HCT116 (cell line): ENCODE results near the gene RBPJ. TPM values are rescaled to one million over a fixed set of nuclear protein-coding genes. Genes with fewer than 3 reads are reported as not detected.

ENCODE experiments used
- ATAC-seq: fragments of 200-7000 bp; cut with Tn5 transposase; 2 replicates; pipeline ENCODE4 v1.9.1; 2020; ENCODE audit warnings: mild to moderate bottlenecking, moderate library complexity
- BruUV-seq: library from RNA; stranded (reverse); fragments of 400-500 nt; replicated peaks from 2 replicates; lab custom pipeline; 2021; lab: Mats Ljungman, UMichigan
- CTCF ChIA-PET: fragments of 300-600 bp; sonication (Branson Sonifier 250); formaldehyde crosslinking; loops from one replicate; lab custom pipeline; 2021; ENCODE audit warnings: antibody characterized with exemption; lab: Charles Lee
- POLR2A ChIA-PET: fragments of 300-600, 350-600 bp; sonication (Branson Sonifier 250); formaldehyde crosslinking; loops from one replicate; lab custom pipeline; 2021; ENCODE audit warnings: antibody characterized with exemption; lab: Charles Lee
- RAD21 ChIA-PET, 2 experiments: fragments of 300-600 bp; sonication (Branson Sonifier 250); formaldehyde crosslinking; loops; one replicate each; lab custom pipeline; 2023; ENCODE audit warnings: low total read pairs in 2 of 2; ENCODE audit not compliant: uncharacterized antibody in 2 of 2, unreplicated experiment in 2 of 2, low non-redundant PET in 1 of 2; lab: Charles Lee
- DNase-seq: peaks from one replicate; pipeline ENCODE4 v3.0.0-alpha.2; 2010; ENCODE audit warnings: low read depth, low spot score
- H2AFZ ChIP-seq: fragments of 200-600 bp; shearing (Covaris generic), sonication (generic); 2 replicates; pipeline ENCODE4 v1.6.1; 2017; ENCODE audit warnings: low read depth, mixed run types, mixed read lengths, antibody characterized with exemption, low read length; ENCODE audit not compliant: poor library complexity, severe bottlenecking
- H3K27ac ChIP-seq: 2 replicates; pipeline ENCODE4 v1.5.1; 2012; ENCODE audit warnings: low read depth, low read length
- H3K27me3 ChIP-seq: fragments of 200-600 bp; sonication (generic); 2 replicates; pipeline ENCODE4 v1.6.1; 2016; ENCODE audit warnings: mixed run types, low read length, mixed read lengths; ENCODE audit not compliant: insufficient read depth
- H3K36me3 ChIP-seq, 2 experiments: fragments of 200-500 bp in 1 of 2; fragments of 200-600 bp in 1 of 2; sonication (Bioruptor generic) in 1 of 2; sonication (generic) in 1 of 2; 2 replicates each; pipeline versions ENCODE4 v1.5.1 to v1.6.1; 2014 to 2016; ENCODE audit warnings: low read length in 2 of 2, inconsistent platforms in 1 of 2, mixed read lengths in 1 of 2, mixed run types in 1 of 2; ENCODE audit not compliant: insufficient read depth in 2 of 2, control insufficient read depth in 1 of 2
- H3K4me1 ChIP-seq, 2 experiments: fragments of 200-600 bp in 1 of 2; sonication (generic) in 1 of 2; 2 replicates each; pipeline versions ENCODE4 v1.5.1 to v1.6.1; 2012 to 2017; ENCODE audit warnings: low read length in 2 of 2, inconsistent platforms in 1 of 2, mild to moderate bottlenecking in 1 of 2, mixed read lengths in 1 of 2, mixed run types in 1 of 2, moderate library complexity in 1 of 2; ENCODE audit not compliant: insufficient read depth in 2 of 2, control insufficient read depth in 1 of 2
- H3K4me2 ChIP-seq: fragments of 200-600 bp; sonication (generic); 2 replicates; pipeline ENCODE4 v1.6.1; 2017; ENCODE audit warnings: mixed run types, low read length, mixed read lengths
- H3K4me3 ChIP-seq, 2 experiments: fragments of 200-600 bp in 1 of 2; sonication (generic) in 1 of 2; replicated peaks in 1 of 2; 2 replicates each; pipeline ENCODE4 v1.5.1; 2011 to 2016; ENCODE audit warnings: low read length in 2 of 2, control low read depth in 1 of 2, low read depth in 1 of 2, mild to moderate bottlenecking in 1 of 2, mixed read lengths in 1 of 2, mixed run types in 1 of 2
- H3K79me2 ChIP-seq: fragments of 200-600 bp; sonication (generic); 2 replicates; pipeline ENCODE4 v1.6.1; 2017; ENCODE audit warnings: mild to moderate bottlenecking, mixed run types, low read length, moderate library complexity, mixed read lengths; ENCODE audit not compliant: insufficient read depth
- H3K9ac ChIP-seq: fragments of 200-600 bp; sonication (generic); 2 replicates; pipeline ENCODE4 v1.6.1; 2016; ENCODE audit warnings: low read length, mixed read lengths
- H3K9me2 ChIP-seq: fragments of 200-600 bp; sonication (generic), shearing (Covaris generic); 2 replicates; pipeline ENCODE4 v1.6.1; 2017; ENCODE audit warnings: mixed run types, mild to moderate bottlenecking, moderate library complexity; ENCODE audit not compliant: insufficient read depth
- H3K9me3 ChIP-seq, 2 experiments: fragments of 200-500 bp in 1 of 2; fragments of 200-600 bp in 1 of 2; sonication (Bioruptor generic) in 1 of 2; sonication (generic) in 1 of 2; 2 replicates each; pipeline ENCODE4 v1.6.1; 2014 to 2017; ENCODE audit warnings: low read length in 2 of 2, mixed read lengths in 2 of 2, inconsistent platforms in 1 of 2, low read depth in 1 of 2, mild to moderate bottlenecking in 1 of 2, mixed run types in 1 of 2, moderate library complexity in 1 of 2; ENCODE audit not compliant: control insufficient read depth in 1 of 2, insufficient read depth in 1 of 2
- H4K20me1 ChIP-seq: fragments of 200-600 bp; sonication (generic), shearing (Covaris generic); 2 replicates; pipeline ENCODE4 v1.6.1; 2017; ENCODE audit warnings: mixed run types, mild to moderate bottlenecking, moderate library complexity; ENCODE audit not compliant: insufficient read depth
- CBX3 ChIP-seq: IDR thresholded peaks from 2 replicates; pipeline ENCODE4 v1.6.1; 2012; ENCODE audit warnings: low read depth
- CEBPB ChIP-seq: IDR thresholded peaks from 2 replicates; pipeline ENCODE4 v1.6.1; 2012; ENCODE audit warnings: low read depth
- EZH2 ChIP-seq: fragments of 200-600 bp; sonication (generic); IDR thresholded peaks from 2 replicates; pipeline ENCODE4 v1.6.1; 2017; ENCODE audit warnings: antibody characterized with exemption, mixed run types
- JUND ChIP-seq: IDR thresholded peaks from 2 replicates; pipeline ENCODE4 v1.6.1; 2012
- POLR2A ChIP-seq: IDR thresholded peaks from 2 replicates; pipeline ENCODE4 v1.7.0; 2011; ENCODE audit warnings: borderline replicate concordance; ENCODE audit not compliant: insufficient read depth, insufficient read length; ENCODE audit errors: extremely low read depth
- POLR2AphosphoS5 ChIP-seq: IDR thresholded peaks from 2 replicates; pipeline ENCODE4 v1.6.1; 2011; ENCODE audit warnings: mild to moderate bottlenecking, low read depth, low read length, moderate library complexity
- RAD21 ChIP-seq: IDR thresholded peaks from 2 replicates; pipeline ENCODE4 v1.6.1; 2012; ENCODE audit warnings: low read depth, mild to moderate bottlenecking
- SIN3A ChIP-seq: IDR thresholded peaks from 2 replicates; pipeline ENCODE4 v1.6.1; 2012; ENCODE audit warnings: low read depth
- SRF ChIP-seq: IDR thresholded peaks from 2 replicates; pipeline ENCODE4 v1.6.1; 2012; ENCODE audit warnings: low read depth
- TCF7L2 ChIP-seq: IDR thresholded peaks from 2 replicates; pipeline ENCODE4 v1.7.0; 2011; ENCODE audit warnings: borderline replicate concordance, inconsistent platforms; ENCODE audit not compliant: insufficient read depth, insufficient read length; ENCODE audit errors: extremely low read depth
- ZFX ChIP-seq: fragments of 450-650 bp; IDR thresholded peaks from 2 replicates; pipeline ENCODE4 v1.6.1; 2017
- intact Hi-C: fragments of 100-400 bp; cut with micrococcal nuclease; formaldehyde crosslinking; loops from 2 replicates; pipeline ENCODE4 v1.10.0; 2022
- total RNA-seq: library from RNA; stranded (reverse); gene quantifications from one replicate; pipeline ENCODE4 v1.2.1, GENCODE V29; 2021; ENCODE audit not compliant: unreplicated experiment
- TF ChIP-seq, protein P1 (sequence below): IDR thresholded peaks from 2 replicates; pipeline ENCODE4 v1.6.1; 2011; ENCODE audit warnings: mild to moderate bottlenecking, low read length, moderate library complexity; ENCODE audit not compliant: insufficient replicate concordance; ENCODE audit errors: extremely low read depth

RBPJ gene
- total RNA-seq, 1 experiment from 2014 or later: 72.7 TPM

DNA sequence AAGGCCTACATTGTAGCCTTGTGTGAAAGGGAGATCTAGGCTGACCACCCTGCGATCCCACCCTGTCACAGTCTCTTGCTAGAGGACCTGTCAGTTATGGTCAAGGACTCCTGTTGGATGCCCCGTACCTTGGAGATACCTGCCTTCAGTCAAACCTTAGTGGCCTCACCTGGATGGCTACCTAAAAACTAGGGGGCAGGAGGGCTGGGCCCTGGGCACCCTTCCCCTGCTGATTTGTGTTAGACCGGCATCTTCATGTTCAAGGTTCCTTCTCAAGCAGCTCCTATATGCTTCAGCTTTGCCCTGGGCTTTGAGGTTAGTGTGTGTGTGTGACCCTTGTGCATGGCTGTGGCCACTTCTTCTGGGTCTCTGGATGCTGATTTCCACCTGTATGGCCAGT is 134.1 kb downstream of the RBPJ start:
- H3K4me2 ChIP-seq: no peak overlapping the region
- intact Hi-C loops: loop anchor here (5.0 to 10.0 kb wide), 2 partner anchors 127 to 560 kb away; partner anchors contain the start of gene TBC1D19
- H3K27ac ChIP-seq: no peak overlapping the region
- DNase-seq (no peak), ATAC-seq (no peak)
- no peak for TF ChIP-seq ZFX
- no peak for TF ChIP-seq SRF
- TF ChIP-seq, protein P1, sequence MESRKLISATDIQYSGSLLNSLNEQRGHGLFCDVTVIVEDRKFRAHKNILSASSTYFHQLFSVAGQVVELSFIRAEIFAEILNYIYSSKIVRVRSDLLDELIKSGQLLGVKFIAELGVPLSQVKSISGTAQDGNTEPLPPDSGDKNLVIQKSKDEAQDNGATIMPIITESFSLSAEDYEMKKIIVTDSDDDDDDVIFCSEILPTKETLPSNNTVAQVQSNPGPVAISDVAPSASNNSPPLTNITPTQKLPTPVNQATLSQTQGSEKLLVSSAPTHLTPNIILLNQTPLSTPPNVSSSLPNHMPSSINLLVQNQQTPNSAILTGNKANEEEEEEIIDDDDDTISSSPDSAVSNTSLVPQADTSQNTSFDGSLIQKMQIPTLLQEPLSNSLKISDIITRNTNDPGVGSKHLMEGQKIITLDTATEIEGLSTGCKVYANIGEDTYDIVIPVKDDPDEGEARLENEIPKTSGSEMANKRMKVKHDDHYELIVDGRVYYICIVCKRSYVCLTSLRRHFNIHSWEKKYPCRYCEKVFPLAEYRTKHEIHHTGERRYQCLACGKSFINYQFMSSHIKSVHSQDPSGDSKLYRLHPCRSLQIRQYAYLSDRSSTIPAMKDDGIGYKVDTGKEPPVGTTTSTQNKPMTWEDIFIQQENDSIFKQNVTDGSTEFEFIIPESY: no peak
- TF ChIP-seq RAD21: no peak
- TF ChIP-seq CEBPB: no peak
- TF ChIP-seq EZH2: no peak
- no peak for TF ChIP-seq JUND
- TF ChIP-seq TCF7L2: no peak
- TF ChIP-seq CBX3: no peak
- RAD21 ChIA-PET: no interaction called here
- no peak overlapping the region for H2AFZ ChIP-seq
- no TSS peak for BruUV-seq
- no peaks in the 10 kb centered on the region for H3K79me2 ChIP-seq
- no peaks in the 10 kb centered on the region for H3K36me3 ChIP-seq
- peaks cover 0 to 15% of the 10 kb centered on the region in 2 experiments; a peak in 2 of 4 replicates for H3K4me1 ChIP-seq
- H3K4me3 ChIP-seq: no peak overlapping the region
- no peak overlapping the region for H3K9ac ChIP-seq
- H4K20me1 ChIP-seq: no peaks in the 10 kb centered on the region
- no peaks in the 10 kb centered on the region for H3K27me3 ChIP-seq
- CTCF ChIA-PET: no interaction called here
- no peaks in the 10 kb centered on the region for H3K9me2 ChIP-seq
- no peaks in the 10 kb centered on the region for H3K9me3 ChIP-seq
- POLR2A ChIA-PET: no interaction called here

DNA sequence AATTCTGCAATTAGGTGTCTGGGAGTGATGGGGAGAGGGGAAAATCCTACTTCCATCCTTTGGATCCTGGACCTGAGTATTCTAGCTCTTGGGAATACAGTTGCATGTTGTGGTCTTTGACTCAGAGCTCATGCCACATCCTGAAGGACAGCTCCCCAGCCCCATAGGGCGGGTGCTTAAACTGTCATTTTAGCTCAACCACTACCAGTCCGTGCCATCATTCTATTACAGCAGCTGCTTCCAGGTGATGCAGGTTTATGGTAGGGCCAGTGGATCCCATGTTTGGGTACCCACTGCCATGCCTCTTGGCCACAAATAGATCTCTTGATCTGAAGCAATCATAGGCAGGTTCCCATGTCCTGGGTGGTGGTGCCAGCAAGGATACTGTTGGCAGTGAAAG is 134.8 kb downstream of the RBPJ start:
- H3K79me2 ChIP-seq: no peaks in the 10 kb centered on the region
- RAD21 ChIA-PET: no interaction called here
- H3K27ac ChIP-seq: no peak overlapping the region
- no peaks in the 10 kb centered on the region for H3K36me3 ChIP-seq
- ATAC-seq: no peak
- no peak overlapping the region for H3K4me2 ChIP-seq
- no peak overlapping the region for H3K4me3 ChIP-seq
- H3K9ac ChIP-seq: no peak overlapping the region
- no peaks in the 10 kb centered on the region for H3K9me3 ChIP-seq
- H2AFZ ChIP-seq: no peak overlapping the region
- peaks cover 0 to 15% of the 10 kb centered on the region in 2 experiments; a peak in 2 of 4 replicates for H3K4me1 ChIP-seq
- TF ChIP-seq SRF: no peak
- TF ChIP-seq, protein P1: no peak
- TF ChIP-seq POLR2AphosphoS5: no peak
- TF ChIP-seq SIN3A: no peak
- TF ChIP-seq POLR2A: no peak
- TF ChIP-seq CBX3: no peak
- TF ChIP-seq, all 23 proteins: peak for 0
- Histone ChIP-seq H4K20me1 (no peaks in the 10 kb centered on the region), H3K9me2 (no peaks in the 10 kb centered on the region), H3K27me3 (no peaks in the 10 kb centered on the region)
- intact Hi-C loops: loop anchor here (5.0 to 10.0 kb wide), 2 partner anchors 127 to 559 kb away; partner anchors contain the start of gene TBC1D19
- BruUV-seq: no TSS peak
- no peak for DNase-seq
- ChIA-PET CTCF (no interaction called here), POLR2A (no interaction called here)
